HCT116 (cell line): ENCODE results near the gene OTP.

Source experiments
- CTCF ChIP-seq, 3 experiments: fragments of 200-600 bp in 1 of 3; sonication (generic) in 1 of 3; IDR thresholded peaks in 2 of 3; conservative IDR thresholded peaks in 1 of 3; 2 replicates each; pipeline ENCODE4 v1.5.1; 2012 to 2017; ENCODE audit warnings: low read depth in 2 of 3, low read length in 2 of 3, antibody characterized with exemption in 1 of 3, borderline replicate concordance in 1 of 3, control low read depth in 1 of 3, mild to moderate bottlenecking in 1 of 3, mixed read lengths in 1 of 3, mixed run types in 1 of 3, moderate library complexity in 1 of 3; ENCODE audit not compliant: insufficient read depth in 1 of 3
- EGR1 ChIP-seq: IDR thresholded peaks from 2 replicates; pipeline ENCODE4 v1.6.1; 2012; ENCODE audit warnings: low read depth
- EZH2 ChIP-seq: fragments of 200-600 bp; sonication (generic); IDR thresholded peaks from 2 replicates; pipeline ENCODE4 v1.6.1; 2017; ENCODE audit warnings: antibody characterized with exemption, mixed run types
- POLR2A ChIP-seq: IDR thresholded peaks from 2 replicates; pipeline ENCODE4 v1.7.0; 2011; ENCODE audit warnings: borderline replicate concordance; ENCODE audit not compliant: insufficient read depth, insufficient read length; ENCODE audit errors: extremely low read depth
- POLR2AphosphoS5 ChIP-seq: IDR thresholded peaks from 2 replicates; pipeline ENCODE4 v1.6.1; 2011; ENCODE audit warnings: mild to moderate bottlenecking, low read depth, low read length, moderate library complexity
- RAD21 ChIP-seq: IDR thresholded peaks from 2 replicates; pipeline ENCODE4 v1.6.1; 2012; ENCODE audit warnings: low read depth, mild to moderate bottlenecking
- REST ChIP-seq: IDR thresholded peaks from 2 replicates; pipeline ENCODE4 v1.6.1; 2012; ENCODE audit warnings: low read depth
- SIN3A ChIP-seq: IDR thresholded peaks from 2 replicates; pipeline ENCODE4 v1.6.1; 2012; ENCODE audit warnings: low read depth
- SP1 ChIP-seq: IDR thresholded peaks from 2 replicates; pipeline ENCODE4 v1.6.1; 2012; ENCODE audit warnings: low read depth
- TCF7L2 ChIP-seq: IDR thresholded peaks from 2 replicates; pipeline ENCODE4 v1.7.0; 2011; ENCODE audit warnings: borderline replicate concordance, inconsistent platforms; ENCODE audit not compliant: insufficient read depth, insufficient read length; ENCODE audit errors: extremely low read depth
- ZFX ChIP-seq: fragments of 450-650 bp; IDR thresholded peaks from 2 replicates; pipeline ENCODE4 v1.6.1; 2017

DNA sequence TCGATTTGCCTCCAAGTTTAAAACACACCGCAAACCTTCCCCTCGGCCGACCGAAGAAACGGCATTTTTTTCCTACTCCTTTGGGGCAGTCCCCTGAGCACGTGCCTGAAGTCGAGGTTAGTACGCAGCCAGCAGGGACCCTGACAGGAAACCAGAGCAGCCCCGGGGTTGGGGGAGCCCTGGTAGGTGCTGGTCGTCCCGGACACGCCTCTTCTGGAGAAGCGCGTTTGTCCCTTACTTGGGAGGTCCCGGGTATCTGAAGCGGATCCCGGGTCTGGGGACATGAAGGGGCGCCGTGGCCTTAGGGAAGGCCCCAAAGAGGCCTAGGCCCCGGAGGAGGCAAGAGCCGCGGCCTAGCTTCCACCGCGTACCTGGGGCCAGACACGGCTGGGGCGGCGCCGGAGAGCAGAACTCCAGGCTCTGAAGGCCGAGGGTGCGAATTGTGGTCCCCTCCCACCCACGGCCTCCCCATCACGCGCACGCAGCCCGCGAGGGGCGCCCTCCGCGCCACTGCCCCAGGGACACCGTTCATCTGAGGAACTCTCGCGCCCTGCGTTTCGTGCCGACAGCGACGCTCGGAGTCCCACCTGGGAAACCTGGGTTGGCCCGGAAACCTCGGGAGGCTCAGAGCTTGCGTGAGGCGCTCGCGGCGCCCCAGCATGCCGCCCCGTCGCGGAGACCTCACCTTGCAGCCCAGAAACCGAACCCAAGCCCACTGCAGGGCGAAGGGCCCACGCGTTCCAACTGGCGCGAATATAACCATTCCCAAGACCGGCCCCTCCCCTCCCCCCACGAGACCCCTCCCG is 10.4 kb downstream of the OTP start:
- TF ChIP-seq EZH2 (no peak), SP1 (no peak), REST (no peak), EGR1 (no peak), CTCF (IDR thresholded peaks at IDR 0.05 in 2 of 3, conservative IDR thresholded peaks at IDR 0.05 in 1 of 3; ENCODE audit: borderline replicate concordance in 1 of 3, insufficient read depth in 1 of 3, low read depth in 2 of 3, low read length in 2 of 3) (no peak), POLR2A (no peak), ZFX (no peak), RAD21 (no peak), SIN3A (no peak), TCF7L2 (no peak), POLR2AphosphoS5 (no peak)
